GM21360 (cell line): ENCODE measurements around the gene SLC5A11.

ENCODE experiments used
- ATAC-seq: cut with Tn5 transposase; IDR thresholded peaks from one replicate; pipeline ENCODE4 v1.9.1; 2021; ENCODE audit warnings: mild to moderate bottlenecking, moderate library complexity; ENCODE audit not compliant: unreplicated experiment

Gene SLC5A11

GRCh38 chr16:24957887-24958286 lies 112.1 kb downstream of the SLC5A11 start:
- ATAC-seq: no peak
